ENCODE results near the gene CDC34.

DNA sequence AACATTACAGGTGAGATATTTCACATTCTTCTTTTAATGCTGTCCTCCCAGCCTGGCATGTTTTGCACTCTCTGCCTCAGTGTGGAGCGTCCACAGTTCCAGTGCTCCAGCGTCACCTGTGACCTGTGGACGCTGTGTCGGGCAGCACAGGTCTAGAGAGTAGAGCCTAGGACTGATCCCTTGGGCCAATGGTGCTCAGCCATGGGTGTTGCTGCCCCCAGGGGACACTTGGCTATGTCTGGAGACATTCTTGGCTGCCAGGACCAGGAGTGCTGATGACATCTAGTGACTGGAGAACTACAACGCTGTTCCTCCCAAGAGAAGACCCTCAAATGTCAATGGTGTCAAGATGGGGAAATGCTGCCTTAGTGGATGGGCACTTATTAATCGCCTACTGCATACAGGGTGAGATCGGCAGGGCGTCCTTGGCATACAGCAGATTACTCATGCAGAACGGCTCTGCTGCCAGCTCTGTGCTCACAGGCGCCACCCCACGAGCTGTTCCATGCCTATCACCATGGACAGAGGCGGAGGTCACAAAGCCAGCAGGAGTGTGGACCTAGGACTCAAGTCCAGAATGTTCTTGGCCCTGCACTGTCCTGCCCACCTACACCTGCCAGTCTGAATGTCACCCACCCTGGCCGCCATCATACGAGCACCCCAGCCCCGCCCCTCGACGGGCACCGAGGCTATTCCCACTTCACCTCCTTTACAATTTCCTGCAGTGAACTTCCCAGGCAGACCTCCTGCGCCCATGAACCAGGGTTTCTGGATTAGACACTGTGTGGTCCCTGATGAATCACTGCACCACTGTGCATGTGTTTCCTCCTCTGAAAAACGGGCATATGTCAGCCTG is 49.1 kb upstream of the CDC34 start:
- TF ChIP-seq JUND (IDR thresholded peaks at IDR 0.05; ENCODE audit: low read length) (no peak), JUN (IDR thresholded peaks at IDR 0.05; ENCODE audit: low read depth, low read length) (no peak), SIN3A (conservative IDR thresholded peaks at IDR 0.05 in 1 of 2, IDR thresholded peaks at IDR 0.05 in 1 of 2; ENCODE audit: low read depth in 1 of 2, low read length in 2 of 2) (no peak), POLR2A (IDR thresholded peaks at IDR 0.05; ENCODE audit: control extremely low read depth in 1 of 2, low read depth in 2 of 2, low read length in 2 of 2) (no peak), RXRA (IDR thresholded peaks at IDR 0.05; ENCODE audit: insufficient read depth, low read depth, low read length) (no peak), SP4 (IDR thresholded peaks at IDR 0.05; ENCODE audit: low read length) (no peak), RFX5 (IDR thresholded peaks at IDR 0.05; ENCODE audit: borderline replicate concordance, low read depth, low read length) (no peak), EP300 (IDR thresholded peaks at IDR 0.05; ENCODE audit: borderline replicate concordance in 1 of 2, low read depth in 2 of 2, low read length in 2 of 2) (no peak), CBX8 (IDR thresholded peaks at IDR 0.05; ENCODE audit: borderline replicate concordance, low read depth, low read length) (no peak), BRCA1 (IDR thresholded peaks at IDR 0.05; ENCODE audit: low read depth, low read length) (no peak), SIRT6 (IDR thresholded peaks at IDR 0.05; ENCODE audit: low read length) (no peak)
- TF ChIP-seq, protein P1, sequence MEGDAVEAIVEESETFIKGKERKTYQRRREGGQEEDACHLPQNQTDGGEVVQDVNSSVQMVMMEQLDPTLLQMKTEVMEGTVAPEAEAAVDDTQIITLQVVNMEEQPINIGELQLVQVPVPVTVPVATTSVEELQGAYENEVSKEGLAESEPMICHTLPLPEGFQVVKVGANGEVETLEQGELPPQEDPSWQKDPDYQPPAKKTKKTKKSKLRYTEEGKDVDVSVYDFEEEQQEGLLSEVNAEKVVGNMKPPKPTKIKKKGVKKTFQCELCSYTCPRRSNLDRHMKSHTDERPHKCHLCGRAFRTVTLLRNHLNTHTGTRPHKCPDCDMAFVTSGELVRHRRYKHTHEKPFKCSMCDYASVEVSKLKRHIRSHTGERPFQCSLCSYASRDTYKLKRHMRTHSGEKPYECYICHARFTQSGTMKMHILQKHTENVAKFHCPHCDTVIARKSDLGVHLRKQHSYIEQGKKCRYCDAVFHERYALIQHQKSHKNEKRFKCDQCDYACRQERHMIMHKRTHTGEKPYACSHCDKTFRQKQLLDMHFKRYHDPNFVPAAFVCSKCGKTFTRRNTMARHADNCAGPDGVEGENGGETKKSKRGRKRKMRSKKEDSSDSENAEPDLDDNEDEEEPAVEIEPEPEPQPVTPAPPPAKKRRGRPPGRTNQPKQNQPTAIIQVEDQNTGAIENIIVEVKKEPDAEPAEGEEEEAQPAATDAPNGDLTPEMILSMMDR (IDR thresholded peaks at IDR 0.05; ENCODE audit: control extremely low read depth in 1 of 3, insufficient read depth in 1 of 3, low read depth in 1 of 3, low read length in 3 of 3), result peak; percentile 24 to 50 (median 50); a peak in 3 of 4 replicates
- TF ChIP-seq, protein P2, sequence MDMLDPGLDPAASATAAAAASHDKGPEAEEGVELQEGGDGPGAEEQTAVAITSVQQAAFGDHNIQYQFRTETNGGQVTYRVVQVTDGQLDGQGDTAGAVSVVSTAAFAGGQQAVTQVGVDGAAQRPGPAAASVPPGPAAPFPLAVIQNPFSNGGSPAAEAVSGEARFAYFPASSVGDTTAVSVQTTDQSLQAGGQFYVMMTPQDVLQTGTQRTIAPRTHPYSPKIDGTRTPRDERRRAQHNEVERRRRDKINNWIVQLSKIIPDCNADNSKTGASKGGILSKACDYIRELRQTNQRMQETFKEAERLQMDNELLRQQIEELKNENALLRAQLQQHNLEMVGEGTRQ (IDR thresholded peaks at IDR 0.05; ENCODE audit: low read length), result no peak
- TF ChIP-seq, protein P3, sequence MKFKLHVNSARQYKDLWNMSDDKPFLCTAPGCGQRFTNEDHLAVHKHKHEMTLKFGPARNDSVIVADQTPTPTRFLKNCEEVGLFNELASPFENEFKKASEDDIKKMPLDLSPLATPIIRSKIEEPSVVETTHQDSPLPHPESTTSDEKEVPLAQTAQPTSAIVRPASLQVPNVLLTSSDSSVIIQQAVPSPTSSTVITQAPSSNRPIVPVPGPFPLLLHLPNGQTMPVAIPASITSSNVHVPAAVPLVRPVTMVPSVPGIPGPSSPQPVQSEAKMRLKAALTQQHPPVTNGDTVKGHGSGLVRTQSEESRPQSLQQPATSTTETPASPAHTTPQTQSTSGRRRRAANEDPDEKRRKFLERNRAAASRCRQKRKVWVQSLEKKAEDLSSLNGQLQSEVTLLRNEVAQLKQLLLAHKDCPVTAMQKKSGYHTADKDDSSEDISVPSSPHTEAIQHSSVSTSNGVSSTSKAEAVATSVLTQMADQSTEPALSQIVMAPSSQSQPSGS (IDR thresholded peaks at IDR 0.05; ENCODE audit: low read length), result no peak

Measured in H1 (cell line).